Fibroblast of lung (primary cell): ENCODE data around the gene CWH43.

ENCODE experiments used
- EZH2 ChIP-seq: IDR thresholded peaks from 2 replicates; pipeline ENCODE4 v1.5.1; 2012; ENCODE audit warnings: low read length, control low read depth, mild to moderate bottlenecking; ENCODE audit errors: missing control alignments
- TF ChIP-seq, protein P1 (sequence below), 2 donors: IDR thresholded peaks in 1 of 2; conservative IDR thresholded peaks in 1 of 2; 1 replicate in 1 of 2; 2 replicates in 1 of 2; pipeline ENCODE4 v1.5.1; 2011 to 2012; ENCODE audit warnings: low read length in 2 of 2, control low read depth in 1 of 2, inconsistent platforms in 1 of 2, low read depth in 1 of 2, mild to moderate bottlenecking in 1 of 2

- TF ChIP-seq, protein P1, sequence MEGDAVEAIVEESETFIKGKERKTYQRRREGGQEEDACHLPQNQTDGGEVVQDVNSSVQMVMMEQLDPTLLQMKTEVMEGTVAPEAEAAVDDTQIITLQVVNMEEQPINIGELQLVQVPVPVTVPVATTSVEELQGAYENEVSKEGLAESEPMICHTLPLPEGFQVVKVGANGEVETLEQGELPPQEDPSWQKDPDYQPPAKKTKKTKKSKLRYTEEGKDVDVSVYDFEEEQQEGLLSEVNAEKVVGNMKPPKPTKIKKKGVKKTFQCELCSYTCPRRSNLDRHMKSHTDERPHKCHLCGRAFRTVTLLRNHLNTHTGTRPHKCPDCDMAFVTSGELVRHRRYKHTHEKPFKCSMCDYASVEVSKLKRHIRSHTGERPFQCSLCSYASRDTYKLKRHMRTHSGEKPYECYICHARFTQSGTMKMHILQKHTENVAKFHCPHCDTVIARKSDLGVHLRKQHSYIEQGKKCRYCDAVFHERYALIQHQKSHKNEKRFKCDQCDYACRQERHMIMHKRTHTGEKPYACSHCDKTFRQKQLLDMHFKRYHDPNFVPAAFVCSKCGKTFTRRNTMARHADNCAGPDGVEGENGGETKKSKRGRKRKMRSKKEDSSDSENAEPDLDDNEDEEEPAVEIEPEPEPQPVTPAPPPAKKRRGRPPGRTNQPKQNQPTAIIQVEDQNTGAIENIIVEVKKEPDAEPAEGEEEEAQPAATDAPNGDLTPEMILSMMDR (conservative IDR thresholded peaks at IDR 0.05 in 1 of 2, IDR thresholded peaks at IDR 0.05 in 1 of 2; ENCODE audit: low read depth in 1 of 2, low read length in 2 of 2): no peak
- no peak for TF ChIP-seq EZH2
Observed at GRCh38 chr4:49018718-49019295, 32.7 kb downstream of the CWH43 start.
